OCI-LY3 (cell line): ENCODE data around the gene TRIM29.

ENCODE experiments used
- CTCF ChIP-seq: fragments of 200-600, 300-600 bp; sonication (generic); IDR thresholded peaks from 2 replicates; pipeline ENCODE4 v1.5.1; 2014; ENCODE audit warnings: antibody characterized with exemption, low read length, low read depth
- EZH2phosphoT487 ChIP-seq: fragments of 200-600 bp; shearing (Covaris generic); IDR thresholded peaks from 2 replicates; pipeline ENCODE4 v1.6.1; 2018; ENCODE audit warnings: antibody characterized with exemption, mixed run types, low read depth

DNA sequence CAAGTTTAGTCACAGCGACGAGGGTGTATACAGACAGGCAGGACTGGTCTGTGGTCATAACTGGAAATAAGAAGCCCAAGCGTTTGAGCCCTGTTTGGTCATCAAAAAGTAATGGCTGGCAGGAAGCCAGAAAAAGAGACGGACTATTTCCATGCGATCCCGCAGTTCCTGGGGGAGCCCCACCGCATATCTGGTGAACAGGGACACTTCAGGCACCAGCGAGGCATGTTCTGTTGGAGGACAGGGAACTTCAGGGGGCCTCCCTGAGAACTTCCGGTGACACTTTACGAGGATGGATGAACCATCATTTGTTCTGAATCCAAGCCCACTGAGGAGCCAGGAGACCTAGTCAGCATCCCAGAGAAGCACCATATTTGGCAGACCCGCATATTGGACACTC is 29.7 kb upstream of the TRIM29 start:
- TF ChIP-seq CTCF (no peak), EZH2phosphoT487 (no peak)
